CD4-positive, alpha-beta memory T cell (primary cell): ENCODE measurements around the gene COX20. TPM values are rescaled to one million over a fixed set of nuclear protein-coding genes. Genes with fewer than 3 reads are reported as not detected.

ENCODE experiments used
- CTCF ChIA-PET: fragments of 350-600 bp; sonication (Branson Sonifier 250); formaldehyde crosslinking; loops from one replicate; lab custom pipeline; 2021; ENCODE audit warnings: inconsistent platforms; ENCODE audit not compliant: partially characterized antibody; lab: Charles Lee
- POLR2A ChIA-PET: fragments of 350-600 bp; sonication (Branson Sonifier 250); formaldehyde crosslinking; loops from one replicate; lab custom pipeline; 2021; ENCODE audit not compliant: partially characterized antibody; lab: Charles Lee
- DNase-seq, 5 donors: peaks; one replicate each; pipeline versions ENCODE4 v3.0.0 to v3.0.0-alpha.2; 2020 to 2022; ENCODE audit warnings: mixed read lengths in 1 of 5
- H3K27ac ChIP-seq: one replicate; pipeline ENCODE4 v1.7.0; 2013; ENCODE audit warnings: low read depth, low read length
- H3K27me3 ChIP-seq: 2 replicates; pipeline ENCODE4 v1.7.0; 2013; ENCODE audit warnings: mild to moderate bottlenecking, low read length, moderate library complexity; ENCODE audit not compliant: insufficient read depth
- H3K36me3 ChIP-seq: 2 replicates; pipeline ENCODE4 v1.7.0; 2013; ENCODE audit warnings: mild to moderate bottlenecking, low read length, moderate library complexity; ENCODE audit not compliant: insufficient read depth
- H3K4me1 ChIP-seq: 2 replicates; pipeline ENCODE4 v1.7.0; 2013; ENCODE audit warnings: mild to moderate bottlenecking, low read length, moderate library complexity; ENCODE audit not compliant: insufficient read depth
- H3K4me3 ChIP-seq, 2 donors: one replicate each; pipeline ENCODE4 v1.7.0; 2013; ENCODE audit warnings: low read length in 2 of 2, mild to moderate bottlenecking in 1 of 2
- H3K9me3 ChIP-seq, 2 donors: one replicate each; pipeline ENCODE4 v1.7.0; 2013; ENCODE audit warnings: low read length in 2 of 2, control low read depth in 1 of 2; ENCODE audit not compliant: control insufficient read depth in 1 of 2
- H3K27ac Mint-ChIP-seq, 7 donors: one replicate each; pipeline ENCODE4 v1.8.0; 2020 to 2021; ENCODE audit warnings: mixed read lengths in 7 of 7, mild to moderate bottlenecking in 6 of 7, inconsistent platforms in 3 of 7, moderate library complexity in 3 of 7
- H3K27me3 Mint-ChIP-seq, 2 donors: one replicate each; pipeline ENCODE4 v1.8.0; 2020 to 2021; ENCODE audit warnings: mixed read lengths in 2 of 2
- H3K36me3 Mint-ChIP-seq, 2 donors: one replicate each; pipeline ENCODE4 v1.8.0; 2020 to 2021; ENCODE audit warnings: mixed read lengths in 2 of 2, inconsistent platforms in 1 of 2, mild to moderate bottlenecking in 1 of 2
- H3K4me1 Mint-ChIP-seq, 4 donors: one replicate each; pipeline ENCODE4 v1.8.0; 2020 to 2021; ENCODE audit warnings: mixed read lengths in 4 of 4, mild to moderate bottlenecking in 1 of 4
- H3K4me3 Mint-ChIP-seq, 8 donors: one replicate each; pipeline ENCODE4 v1.8.0; 2020 to 2021; ENCODE audit warnings: mixed read lengths in 8 of 8, mild to moderate bottlenecking in 7 of 8, moderate library complexity in 6 of 8, inconsistent platforms in 3 of 8
- H3K9me3 Mint-ChIP-seq, 8 donors: one replicate each; pipeline ENCODE4 v1.8.0; 2020 to 2021; ENCODE audit warnings: mixed read lengths in 8 of 8, mild to moderate bottlenecking in 5 of 8, inconsistent platforms in 3 of 8, moderate library complexity in 1 of 8
- intact Hi-C: fragments of 100-400 bp; cut with micrococcal nuclease; formaldehyde crosslinking; loops from one replicate; pipeline ENCODE4 v1.15.1; 2023
- polyA plus RNA-seq, 2 donors: library from polyadenylated mRNA; unstranded; fragments of 300-500 nt; fragmentation: Illumina TruSeq; gene quantifications; one replicate each; pipeline ENCODE4 v1.2.3, GENCODE V29; 2021
- total RNA-seq, 2 experiments: library from RNA; stranded (reverse); gene quantifications; one replicate each; pipeline ENCODE4 v1.2.3, GENCODE V29; 2021

COX20 gene
- total and polyA plus RNA-seq, 4 experiments from 2014 or later = 31.3 to 65.7 (median 37.8) TPM

- no peak overlapping the region for H3K4me3 Mint-ChIP-seq
- Histone ChIP-seq H3K36me3 (no peaks in the 10 kb centered on the region), H3K9me3 (no peaks in the 10 kb centered on the region), H3K4me1 (no peaks in the 10 kb centered on the region), H3K4me3 (no peak overlapping the region), H3K27ac (no peak overlapping the region), H3K27me3 (no peaks in the 10 kb centered on the region)
- intact Hi-C loops = no loop called here
- CTCF ChIA-PET = interaction anchor here (1.0 to 1.3 kb wide), 2 partner anchors 73 to 168 kb away, joined by 3 read pairs; no protein-coding TSS in a partner anchor
- H3K27me3 Mint-ChIP-seq = no peaks in the 10 kb centered on the region
- POLR2A ChIA-PET = interaction anchor here (0.6 to 1.5 kb wide), 4 partner anchors 10 to 108 kb away, joined by 3 to 4 read pairs (median 3); partner anchors contain the start of genes COX20 and HNRNPU
- no peak for DNase-seq
- peak overlapping the region in 1 of 7 donors; percentile 78 for H3K27ac Mint-ChIP-seq
- no peaks in the 10 kb centered on the region for H3K36me3 Mint-ChIP-seq
- H3K9me3 Mint-ChIP-seq = no peaks in the 10 kb centered on the region
- no peaks in the 10 kb centered on the region for H3K4me1 Mint-ChIP-seq
These were observed 39.6 kb downstream of the COX20 start for GRCh38 chr1:244874974-244875579.

GRCh38 chr1:244876228-244876910, 40.9 kb downstream of the COX20 start:
- H3K27me3 Mint-ChIP-seq = no peaks in the 10 kb centered on the region
- H3K27ac Mint-ChIP-seq = no peak overlapping the region
- no peak overlapping the region for H3K4me3 Mint-ChIP-seq
- ChIA-PET POLR2A (no interaction called here), CTCF (interaction anchor here (1.0 kb wide), 1 partner anchor 75 kb away, joined by 3 read pairs; no protein-coding TSS in a partner anchor)
- no peaks in the 10 kb centered on the region for H3K4me1 ChIP-seq
- H3K9me3 ChIP-seq = no peaks in the 10 kb centered on the region
- H3K4me1 Mint-ChIP-seq = no peaks in the 10 kb centered on the region
- intact Hi-C loops = no loop called here
- no peaks in the 10 kb centered on the region for H3K9me3 Mint-ChIP-seq
- no peaks in the 10 kb centered on the region for H3K36me3 Mint-ChIP-seq
- no peak overlapping the region for H3K4me3 ChIP-seq
- no peak overlapping the region for H3K27ac ChIP-seq
- no peaks in the 10 kb centered on the region for H3K36me3 ChIP-seq
- no peak for DNase-seq
- H3K27me3 ChIP-seq = no peaks in the 10 kb centered on the region

DNA sequence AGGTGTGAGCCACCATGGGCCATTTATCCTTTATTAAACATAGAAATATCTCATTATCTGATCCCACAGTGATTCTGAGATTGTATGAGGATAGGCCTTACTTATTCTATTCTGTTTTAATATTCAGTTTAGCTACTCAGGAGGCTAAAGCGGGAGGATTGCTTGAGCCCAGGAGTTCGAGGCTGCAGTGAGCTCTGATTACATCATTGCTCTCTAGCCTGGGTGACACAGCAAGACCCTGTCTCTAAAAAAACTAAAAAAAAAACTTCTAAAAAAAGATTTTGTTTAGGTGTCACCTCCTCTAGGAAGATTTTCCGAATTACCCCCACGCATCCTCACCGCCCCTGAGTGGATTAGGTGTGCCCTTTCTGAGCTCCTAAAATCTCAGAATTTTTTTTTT, 43.2 kb downstream of the COX20 start:
- no peak overlapping the region for H3K4me3 ChIP-seq
- no peaks in the 10 kb centered on the region for H3K9me3 Mint-ChIP-seq
- H3K27me3 Mint-ChIP-seq = no peaks in the 10 kb centered on the region
- H3K27ac Mint-ChIP-seq = no peak overlapping the region
- no peaks in the 10 kb centered on the region for H3K4me1 Mint-ChIP-seq
- ChIA-PET POLR2A (interaction anchor here (1.2 kb wide), 1 partner anchor 14 kb away, joined by 3 read pairs; no protein-coding TSS in a partner anchor), CTCF (interaction anchor here (0.7 kb wide), 1 partner anchor 583 kb away, joined by 3 read pairs; no protein-coding TSS in a partner anchor)
- no peak for DNase-seq
- H3K36me3 Mint-ChIP-seq = no peaks in the 10 kb centered on the region
- no peaks in the 10 kb centered on the region for H3K9me3 ChIP-seq
- no peak overlapping the region for H3K4me3 Mint-ChIP-seq
- intact Hi-C loops = no loop called here
- H3K27ac ChIP-seq = no peak overlapping the region
- H3K36me3 ChIP-seq = no peaks in the 10 kb centered on the region
- H3K4me1 ChIP-seq = no peaks in the 10 kb centered on the region
- no peaks in the 10 kb centered on the region for H3K27me3 ChIP-seq

GRCh38 chr1:244881552-244882280, 46.3 kb downstream of the COX20 start:
- H3K36me3 ChIP-seq = no peaks in the 10 kb centered on the region
- H3K4me1 ChIP-seq = no peaks in the 10 kb centered on the region
- Mint-ChIP-seq H3K36me3 (no peaks in the 10 kb centered on the region), H3K4me1 (no peaks in the 10 kb centered on the region), H3K9me3 (no peaks in the 10 kb centered on the region), H3K27me3 (no peaks in the 10 kb centered on the region), H3K4me3 (no peak overlapping the region), H3K27ac (no peak overlapping the region)
- no peak for DNase-seq
- POLR2A ChIA-PET = no interaction called here
- no peak overlapping the region for H3K27ac ChIP-seq
- CTCF ChIA-PET = no interaction called here
- intact Hi-C loops = no loop called here
- H3K27me3 ChIP-seq = no peaks in the 10 kb centered on the region
- H3K4me3 ChIP-seq = no peak overlapping the region
- H3K9me3 ChIP-seq = no peaks in the 10 kb centered on the region

GRCh38 chr1:244887281-244887680, 51.8 kb downstream of the COX20 start:
- POLR2A ChIA-PET = no interaction called here
- Histone ChIP-seq H3K27me3 (no peaks in the 10 kb centered on the region), H3K36me3 (no peaks in the 10 kb centered on the region), H3K4me1 (no peaks in the 10 kb centered on the region), H3K4me3 (no peak overlapping the region), H3K27ac (no peak overlapping the region), H3K9me3 (no peaks in the 10 kb centered on the region)
- Mint-ChIP-seq H3K36me3 (no peaks in the 10 kb centered on the region), H3K9me3 (peaks cover 0 to 2% (median 0%) of the 10 kb centered on the region in 8 donors), H3K27ac (peak overlapping the region in 1 of 7 donors; percentile 29), H3K4me3 (no peak overlapping the region), H3K27me3 (no peaks in the 10 kb centered on the region), H3K4me1 (no peaks in the 10 kb centered on the region)
- intact Hi-C loops = no loop called here
- CTCF ChIA-PET = no interaction called here
- DNase-seq = no peak

GRCh38 chr1:244893836-244894235, 58.4 kb downstream of the COX20 start:
- no peak overlapping the region for H3K27ac ChIP-seq
- no peaks in the 10 kb centered on the region for H3K4me1 ChIP-seq
- H3K9me3 Mint-ChIP-seq = peaks cover 0 to 2% (median 0%) of the 10 kb centered on the region in 8 donors
- no peaks in the 10 kb centered on the region for H3K36me3 Mint-ChIP-seq
- H3K36me3 ChIP-seq = no peaks in the 10 kb centered on the region
- H3K4me3 ChIP-seq = no peak overlapping the region
- intact Hi-C loops = no loop called here
- H3K27me3 ChIP-seq = no peaks in the 10 kb centered on the region
- CTCF ChIA-PET = no interaction called here
- no peaks in the 10 kb centered on the region for H3K4me1 Mint-ChIP-seq
- H3K27ac Mint-ChIP-seq = no peak overlapping the region
- no peak overlapping the region for H3K4me3 Mint-ChIP-seq
- DNase-seq = no peak
- H3K27me3 Mint-ChIP-seq = no peaks in the 10 kb centered on the region
- POLR2A ChIA-PET = interaction anchor here (1.4 kb wide), 1 partner anchor 25 kb away, joined by 3 read pairs; no protein-coding TSS in a partner anchor
- H3K9me3 ChIP-seq = no peaks in the 10 kb centered on the region
